22Rv1 (cell line): ENCODE results near the gene RAET1E.

ENCODE experiments used
- H3K27ac ChIP-seq: fragments of 450-650 bp; 2 replicates; pipeline ENCODE4 v1.5.1; 2017
- CTCF ChIP-seq: fragments of 450-650 bp; IDR thresholded peaks from 2 replicates; pipeline ENCODE4 v1.5.1; 2017; ENCODE audit warnings: mild to moderate bottlenecking
- ZFX ChIP-seq: fragments of 450-650 bp; IDR thresholded peaks from 2 replicates; pipeline ENCODE4 v1.6.1; 2017; ENCODE audit warnings: antibody characterized with exemption, borderline replicate concordance

Gene RAET1E

GRCh38 chr6:149867876-149868640, 29.9 kb downstream of the RAET1E start:
- H3K27ac ChIP-seq = no peak overlapping the region
- TF ChIP-seq ZFX = no peak
- no peak for TF ChIP-seq CTCF

GRCh38 chr6:149864578-149865535, 33.1 kb downstream of the RAET1E start:
- peak; percentile 87 for TF ChIP-seq CTCF
- no peak for TF ChIP-seq ZFX
- peak overlapping the region; percentile 97 for H3K27ac ChIP-seq

GRCh38 chr6:149863698-149864577, 34.0 kb downstream of the RAET1E start, which contains the start of gene LRP11:
TSS of gene LRP11 (minus strand) at chr6:149864359. CDS start at chr6:149864020, 339 bp downstream.
- peak within 1 kb of the TSS; percentile 97 for H3K27ac ChIP-seq
- TF ChIP-seq ZFX (no peak), CTCF (no peak; the same call in 1 of the 2 replicates)

- peak; percentile 7; the same call in 1 of the 2 replicates for TF ChIP-seq CTCF
- no peak for TF ChIP-seq ZFX
- peak overlapping the region; percentile 97 for H3K27ac ChIP-seq
These were observed 34.8 kb downstream of the RAET1E start for GRCh38 chr6:149862922-149863697.

- H3K27ac ChIP-seq = peak overlapping the region; percentile 97
These were observed 35.5 kb downstream of the RAET1E start for GRCh38 chr6:149862424-149862738.

- H3K27ac ChIP-seq = no peak overlapping the region
- TF ChIP-seq ZFX (no peak), CTCF (no peak)
These were observed 36.1 kb downstream of the RAET1E start for GRCh38 chr6:149861603-149862423.
